ENCODE results near the gene BRD4.

DNA sequence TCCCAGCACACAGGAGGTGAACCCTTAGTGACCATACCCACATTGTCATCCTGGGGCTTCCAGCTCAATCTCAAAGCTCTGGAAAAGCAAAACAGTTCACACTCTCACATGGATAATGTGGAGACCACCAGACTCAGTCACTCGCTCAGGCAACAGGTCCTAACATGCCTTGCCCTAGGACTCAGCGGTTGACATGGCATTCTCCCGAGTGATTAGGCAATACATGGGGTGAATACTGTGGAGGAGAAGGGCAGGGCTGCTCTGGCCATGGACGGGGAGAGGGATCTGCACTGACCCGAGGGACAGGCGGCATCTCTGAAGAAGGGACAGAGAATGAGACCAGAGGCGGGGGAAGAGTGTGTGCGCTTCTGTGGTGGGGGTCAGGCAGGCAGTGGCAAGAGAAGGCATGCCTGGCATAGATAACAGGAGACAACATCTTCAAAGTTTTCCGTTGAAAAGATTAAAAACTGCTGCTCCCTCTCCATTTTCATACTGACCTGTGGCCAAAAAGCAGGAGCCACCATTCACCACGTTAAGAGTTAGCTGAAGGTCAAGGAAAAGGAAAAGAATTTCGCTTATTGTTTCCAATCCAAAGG, 55.6 kb downstream of the BRD4 start:
- TF ChIP-seq CTCF (IDR thresholded peaks at IDR 0.05; ENCODE audit: borderline replicate concordance, extremely low read depth, low read length, poor library complexity, severe bottlenecking) (no peak), EZH2 (IDR thresholded peaks at IDR 0.05; ENCODE audit: borderline replicate concordance, low read depth, low read length, severe bottlenecking) (no peak)

Data from DND-41 (cell line).